Tibial artery (tissue), 4 donors: ENCODE data around the gene LAMA2.

Experiments used
- DNase-seq, 2 donors: peaks; one replicate each; pipeline ENCODE4 v3.0.0-alpha.2; 2019
- H3K27ac ChIP-seq, 2 donors: fragments of 200-600 bp; sonication (generic) in 1 of 2; 1 replicate in 1 of 2; 2 replicates in 1 of 2; pipeline ENCODE4 v1.5.1; 2018 to 2019; ENCODE audit warnings: mild to moderate bottlenecking in 1 of 2
- H3K27me3 ChIP-seq, 2 donors: fragments of 200-600 bp; sonication (generic) in 1 of 2; one replicate each; pipeline versions ENCODE4 v1.5.1 to v1.6.0; 2016 to 2019
- H3K36me3 ChIP-seq, 3 donors: fragments of 200-600 bp; sonication (generic) in 2 of 3; one replicate each; pipeline ENCODE4 v1.5.1; 2016 to 2019; ENCODE audit warnings: mild to moderate bottlenecking in 2 of 3
- H3K4me1 ChIP-seq, 4 donors: fragments of 200-600 bp; sonication (generic) in 2 of 4; 1 replicate in 3 of 4; 2 replicates in 1 of 4; pipeline ENCODE4 v1.5.1; 2016 to 2019
- H3K4me3 ChIP-seq, 2 donors: fragments of 200-600 bp; sonication (generic) in 1 of 2; 1 replicate in 1 of 2; 2 replicates in 1 of 2; pipeline ENCODE4 v1.5.1; 2018 to 2019; ENCODE audit warnings: mild to moderate bottlenecking in 2 of 2
- H3K9me3 ChIP-seq, 3 donors: fragments of 200-600 bp; sonication (generic) in 1 of 3; one replicate each; pipeline ENCODE4 v1.5.1; 2016 to 2019
- CTCF ChIP-seq, 2 experiments: fragments of 200-600 bp in 1 of 2; fragments of 450-650 bp in 1 of 2; IDR thresholded peaks; one replicate each; pipeline ENCODE4 v1.5.1; 2017 to 2019; ENCODE audit warnings: antibody characterized with exemption in 2 of 2, mild to moderate bottlenecking in 1 of 2, moderate library complexity in 1 of 2
- intact Hi-C: fragments of 100-400 bp; cut with DNase I; formaldehyde crosslinking; loops from one replicate; pipeline ENCODE4 v1.15.0; 2023; ENCODE audit warnings: low total_unique reads

Gene LAMA2

GRCh38 chr6:129096651-129097290, 213.8 kb downstream of the LAMA2 start:
- Histone ChIP-seq H3K27ac (no peak overlapping the region), H3K4me3 (no peak overlapping the region), H3K9me3 (no peaks in the 10 kb centered on the region), H3K36me3 (peaks cover 0 to 9% (median 0%) of the 10 kb centered on the region in 3 donors), H3K27me3 (no peaks in the 10 kb centered on the region), H3K4me1 (no peaks in the 10 kb centered on the region)
- TF ChIP-seq CTCF (IDR thresholded peaks at IDR 0.05): no peak
- no peak for DNase-seq
- intact Hi-C loops: no loop called here

- Histone ChIP-seq H3K4me3 (no peak overlapping the region), H3K4me1 (no peaks in the 10 kb centered on the region), H3K36me3 (peaks cover 0 to 9% (median 0%) of the 10 kb centered on the region in 3 donors), H3K27me3 (no peaks in the 10 kb centered on the region), H3K9me3 (no peaks in the 10 kb centered on the region), H3K27ac (no peak overlapping the region)
- intact Hi-C loops: no loop called here
- TF ChIP-seq CTCF (IDR thresholded peaks at IDR 0.05): no peak
- DNase-seq: no peak
Observed at GRCh38 chr6:129098061-129098553, 215.2 kb downstream of the LAMA2 start.

GRCh38 chr6:129099696-129100095, 216.8 kb downstream of the LAMA2 start:
- TF ChIP-seq CTCF (IDR thresholded peaks at IDR 0.05): no peak
- no peak overlapping the region for H3K27ac ChIP-seq
- no peaks in the 10 kb centered on the region for H3K9me3 ChIP-seq
- no peak overlapping the region for H3K4me3 ChIP-seq
- intact Hi-C loops: no loop called here
- H3K36me3 ChIP-seq: peaks cover 0 to 9% (median 0%) of the 10 kb centered on the region in 3 donors
- H3K27me3 ChIP-seq: no peaks in the 10 kb centered on the region
- no peaks in the 10 kb centered on the region for H3K4me1 ChIP-seq
- DNase-seq: no peak

GRCh38 chr6:129100164-129100563, 217.2 kb downstream of the LAMA2 start:
- no peak overlapping the region for H3K4me3 ChIP-seq
- H3K36me3 ChIP-seq: peaks cover 0 to 9% (median 0%) of the 10 kb centered on the region in 3 donors
- no peaks in the 10 kb centered on the region for H3K4me1 ChIP-seq
- no peak overlapping the region for H3K27ac ChIP-seq
- no peaks in the 10 kb centered on the region for H3K27me3 ChIP-seq
- H3K9me3 ChIP-seq: no peaks in the 10 kb centered on the region
- DNase-seq: no peak
- no peak for TF ChIP-seq CTCF (IDR thresholded peaks at IDR 0.05)
- intact Hi-C loops: no loop called here

- intact Hi-C loops: no loop called here
- no peaks in the 10 kb centered on the region for H3K9me3 ChIP-seq
- H3K4me1 ChIP-seq: no peaks in the 10 kb centered on the region
- no peak overlapping the region for H3K4me3 ChIP-seq
- peak; percentile 72 to 76 for DNase-seq
- H3K27me3 ChIP-seq: no peaks in the 10 kb centered on the region
- TF ChIP-seq CTCF (IDR thresholded peaks at IDR 0.05): no peak
- no peak overlapping the region for H3K27ac ChIP-seq
- H3K36me3 ChIP-seq: peaks cover 0 to 9% (median 0%) of the 10 kb centered on the region in 3 donors
Observed at GRCh38 chr6:129102741-129103140, 219.8 kb downstream of the LAMA2 start.
